Motor neuron (in vitro differentiated cells): ENCODE measurements around the gene CFAP20DC. TPM values are rescaled to one million over a fixed set of nuclear protein-coding genes. Genes with fewer than 3 reads are reported as not detected.
"Not testable (repeated sequence)": the region's sequence is repeated elsewhere in the genome, so short reads cannot be mapped to it uniquely, and the experiment has no call there.

Source experiments
- ATAC-seq, 8 experiments: fragments of 200-7000 bp; cut with Tn5 transposase; replicated peaks in 6 of 8; 2 replicates each; pipeline ENCODE4 v1.8.0; 2021; ENCODE audit warnings: mild to moderate bottlenecking in 8 of 8, moderate library complexity in 8 of 8
- H3K27ac ChIP-seq, 2 donors: fragments of 250-450 bp; sonication (Bioruptor Pico); 2 replicates each; pipeline ENCODE4 v1.9.0; 2021; ENCODE audit warnings: antibody characterized with exemption in 2 of 2, mild to moderate bottlenecking in 2 of 2, moderate library complexity in 1 of 2
- H3K4me1 ChIP-seq, 2 donors: fragments of 250-450 bp; sonication (Bioruptor Pico); replicated peaks in 1 of 2; 2 replicates each; pipeline ENCODE4 v1.6.1; 2021; ENCODE audit warnings: antibody characterized with exemption in 2 of 2, mild to moderate bottlenecking in 2 of 2, moderate library complexity in 1 of 2
- H3K4me3 ChIP-seq, 5 donors: fragments of 250-450 bp; sonication (Bioruptor Pico); 2 replicates each; pipeline ENCODE4 v1.9.0; 2021; ENCODE audit warnings: antibody characterized with exemption in 5 of 5, mild to moderate bottlenecking in 5 of 5, moderate library complexity in 4 of 5
- WGBS, 10 experiments: fragments of 450-650 bp; shearing (Covaris generic); methylation state at CpG; one replicate each; pipeline ENCODE4 v1.0.0; 2022; 5-methylcytosine and 5-hydroxymethylcytosine counted together
- in situ Hi-C, 9 experiments: fragments of 400-800 bp; cut with MboI; loops; one replicate each; pipeline ENCODE4 v1.15.0; 2021; ENCODE audit warnings: low sequenced_read_pairs in 9 of 9, low pct_unique_long_range_greater_than_20kb in 2 of 9; ENCODE audit not compliant: unreplicated experiment in 9 of 9
- total RNA-seq, 8 experiments: library from RNA; unstranded; fragments of 300-600 nt; gene quantifications; 2 replicates each; pipeline versions ENCODE4 v1.2.3 to v1.2.4, GENCODE V29; 2022

Gene CFAP20DC
- total RNA-seq, 8 experiments from 2014 or later = 1.1 to 8.7 (median 3.0) TPM

DNA sequence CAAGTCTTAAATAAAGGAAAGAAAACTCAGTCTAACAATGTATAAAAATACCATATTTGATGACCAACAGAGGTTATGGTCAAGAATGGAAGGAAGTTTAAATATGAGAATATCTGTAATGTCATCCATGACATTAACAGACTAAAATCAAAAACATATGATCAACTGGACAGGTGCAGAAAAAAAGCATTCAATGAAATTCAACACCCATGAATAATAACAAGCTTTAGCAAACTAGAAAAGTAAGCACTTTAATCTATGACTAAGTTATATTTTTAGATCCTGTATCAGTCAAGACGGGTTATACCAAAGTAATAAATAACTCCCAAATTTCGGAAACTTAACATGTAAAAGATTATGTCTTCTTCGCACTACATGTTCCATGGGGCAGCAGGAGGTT is 61.8 kb downstream of the CFAP20DC start:
- Histone ChIP-seq H3K4me1 (no peaks in the 10 kb centered on the region), H3K4me3 (no peak overlapping the region), H3K27ac (no peak overlapping the region)
- in situ Hi-C loops = loop anchor here in 1 of 9 experiments (25.0 kb wide), 1 partner anchor 224 kb away; no protein-coding TSS in a partner anchor
- WGBS, 10 experiments = 72 to 100% (median 96%) methylated on average over 1 to 3 of the region's 3 CpGs; no CpG with 5 or more reads in 1 of the 10 experiments
- ATAC-seq = no peak

DNA sequence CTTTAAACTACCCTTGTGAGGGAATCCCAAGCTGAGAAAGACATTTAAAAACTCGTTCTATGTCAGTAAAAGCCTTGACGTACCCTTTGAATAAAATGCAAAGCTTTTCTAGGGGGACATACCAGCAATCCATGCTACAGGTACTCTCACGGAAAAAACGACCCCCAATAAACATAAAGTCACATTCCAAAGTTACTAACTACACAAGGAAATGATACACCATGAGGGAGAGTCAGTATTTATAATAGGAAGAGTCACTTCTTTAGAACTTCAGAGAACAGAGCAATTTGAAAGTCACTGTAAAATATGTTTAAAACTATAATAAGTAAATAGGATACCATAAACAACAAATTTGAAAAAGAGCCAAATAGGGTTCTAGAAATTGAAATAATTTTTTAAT is 63.2 kb downstream of the CFAP20DC start:
- Histone ChIP-seq H3K4me3 (no peak overlapping the region), H3K27ac (no peak overlapping the region), H3K4me1 (no peaks in the 10 kb centered on the region)
- ATAC-seq = no peak
- in situ Hi-C loops = loop anchor here in 1 of 9 experiments (25.0 kb wide), 1 partner anchor 226 kb away; no protein-coding TSS in a partner anchor
- WGBS, 10 experiments = 33 to 100% (median 88%) methylated on average over 1 to 4 of the region's 4 CpGs; no CpG with 5 or more reads in 1 of the 10 experiments

DNA sequence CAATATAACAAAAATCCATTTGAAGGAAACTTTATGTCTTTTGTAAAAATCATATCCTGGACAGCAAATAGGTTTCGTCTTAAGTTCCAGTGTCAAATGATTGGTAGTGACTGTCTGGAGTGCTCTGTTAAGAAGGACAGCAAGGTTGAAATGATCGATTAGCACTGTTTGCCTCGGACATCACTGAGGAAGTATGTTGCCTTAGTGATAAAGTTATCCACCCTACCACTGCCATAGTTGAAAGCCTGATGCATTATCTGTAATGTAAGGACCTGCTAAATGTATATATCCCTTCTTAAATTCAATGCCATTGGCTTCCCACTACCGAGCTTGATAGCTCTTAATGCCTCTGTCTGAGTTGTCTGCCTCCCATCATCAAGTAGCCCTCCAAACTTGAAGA is 70.0 kb downstream of the CFAP20DC start:
- in situ Hi-C loops = loop anchor here in 1 of 9 experiments (25.0 kb wide), 1 partner anchor 232 kb away; no protein-coding TSS in a partner anchor
- Histone ChIP-seq H3K27ac (no peak overlapping the region), H3K4me1 (no peaks in the 10 kb centered on the region), H3K4me3 (no peak overlapping the region)
- WGBS, 10 experiments = 38 to 100% (median 93%) methylated on average over 1 to 4 of the region's 4 CpGs; no CpG with 5 or more reads in 1 of the 10 experiments
- no peak for ATAC-seq

DNA sequence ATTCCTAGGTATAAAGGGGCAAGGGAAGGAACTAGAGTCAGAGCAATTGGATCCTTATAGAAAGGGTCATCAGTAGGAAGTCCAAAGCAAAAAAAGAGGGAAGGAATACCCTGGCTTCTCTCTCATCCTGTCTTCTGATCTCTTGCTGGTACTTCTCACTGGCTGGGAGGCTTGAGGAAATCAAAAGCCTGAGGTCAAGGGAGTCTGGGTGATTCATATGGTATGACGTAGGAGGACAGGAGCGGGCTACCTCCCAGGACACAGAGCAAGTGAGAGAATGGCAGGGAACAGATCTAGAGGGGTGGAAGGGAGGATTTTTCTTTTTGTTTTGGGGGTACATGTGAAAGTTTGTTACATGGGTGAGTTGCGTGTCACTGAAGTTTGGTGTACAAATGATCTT is 76.0 kb downstream of the CFAP20DC start:
- H3K4me3 ChIP-seq = no peak overlapping the region
- no peak for ATAC-seq
- in situ Hi-C loops = no loop called here
- 70 to 100% (median 100%) methylated on average over 1 to 2 of the region's 3 CpGs; no CpG with 5 or more reads in 3 of the 10 experiments for WGBS, 10 experiments
- H3K27ac ChIP-seq = no peak overlapping the region
- peaks cover 0 to 6% of the 10 kb centered on the region in 2 donors for H3K4me1 ChIP-seq

DNA sequence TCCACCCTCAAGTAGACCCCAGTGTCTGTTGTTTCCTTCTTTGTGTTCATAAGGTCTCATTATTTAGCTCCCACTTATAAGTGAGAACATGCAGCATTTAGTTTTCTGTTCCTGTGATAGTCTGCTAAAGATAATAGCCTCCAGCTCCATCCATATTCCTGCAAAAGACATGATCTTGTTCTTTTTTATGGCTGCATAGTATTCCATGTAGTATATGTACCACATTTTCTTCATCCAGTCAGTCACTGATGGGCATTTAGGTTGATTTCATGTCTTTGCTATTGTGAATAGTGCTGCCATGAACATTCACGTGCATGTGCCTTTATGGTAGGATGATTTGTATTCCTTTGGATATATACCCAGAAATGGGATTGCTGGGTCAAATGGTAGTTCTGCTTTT is 82.0 kb downstream of the CFAP20DC start:
- H3K4me1 ChIP-seq, in situ Hi-C loops, H3K4me3 ChIP-seq, ATAC-seq, H3K27ac ChIP-seq: not testable (repeated sequence)
- 60 to 100% (median 92%) methylated on average over 1 of the region's 1 CpG; no CpG with 5 or more reads in 5 of the 10 experiments for WGBS, 10 experiments

DNA sequence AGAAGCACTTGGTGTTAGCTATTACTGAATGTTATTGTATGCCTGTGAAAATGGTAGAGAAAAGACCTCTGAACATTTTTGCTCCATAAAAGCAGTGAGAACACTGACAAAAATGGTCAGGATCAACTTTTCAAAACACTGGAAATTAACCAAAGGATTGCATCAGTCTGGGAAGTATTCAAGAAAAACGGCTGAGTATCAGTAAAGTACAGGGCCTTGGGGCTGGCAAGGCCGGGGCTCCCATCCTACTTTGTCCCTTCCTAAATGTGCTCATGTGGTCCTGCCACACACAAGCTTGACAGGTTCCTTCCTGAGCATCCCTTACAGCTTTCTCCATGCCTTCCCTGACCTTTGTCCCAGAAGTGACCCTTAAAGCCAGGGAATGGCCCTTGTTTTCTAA is 84.0 kb downstream of the CFAP20DC start:
- ATAC-seq = no peak
- 20 to 87% (median 52%) methylated on average over 1 to 2 of the region's 2 CpGs; no CpG with 5 or more reads in 3 of the 10 experiments for WGBS, 10 experiments
- Histone ChIP-seq H3K4me3 (no peak overlapping the region), H3K27ac (no peak overlapping the region), H3K4me1 (no peaks in the 10 kb centered on the region)
- in situ Hi-C loops = no loop called here

DNA sequence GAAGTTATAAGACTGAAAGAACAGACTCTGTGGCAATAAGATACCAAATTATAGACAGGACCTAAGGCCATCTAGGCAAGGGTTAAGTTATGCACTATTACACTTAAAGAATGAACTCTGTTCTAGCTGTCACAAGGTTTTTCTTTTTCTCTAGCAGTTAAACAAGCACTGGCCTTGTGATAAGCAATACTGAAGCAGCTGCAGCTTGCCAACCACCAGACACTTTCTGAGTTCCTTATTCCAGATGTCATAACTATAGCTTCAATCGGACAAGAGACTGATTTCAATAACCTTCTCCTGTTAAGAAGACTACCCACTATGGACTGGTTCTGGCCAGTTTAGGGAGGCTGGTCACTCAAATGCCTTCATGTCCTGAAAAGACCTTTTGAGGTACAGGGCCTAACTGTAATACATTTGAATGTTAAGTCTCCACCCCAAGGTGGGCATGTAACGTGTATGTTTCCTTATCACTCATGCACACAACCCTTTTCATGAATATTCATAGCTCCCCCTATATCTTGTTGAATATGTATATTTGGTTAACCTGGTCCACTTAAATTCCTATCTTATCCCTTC is 85.8 kb downstream of the CFAP20DC start:
- ATAC-seq = no peak

DNA sequence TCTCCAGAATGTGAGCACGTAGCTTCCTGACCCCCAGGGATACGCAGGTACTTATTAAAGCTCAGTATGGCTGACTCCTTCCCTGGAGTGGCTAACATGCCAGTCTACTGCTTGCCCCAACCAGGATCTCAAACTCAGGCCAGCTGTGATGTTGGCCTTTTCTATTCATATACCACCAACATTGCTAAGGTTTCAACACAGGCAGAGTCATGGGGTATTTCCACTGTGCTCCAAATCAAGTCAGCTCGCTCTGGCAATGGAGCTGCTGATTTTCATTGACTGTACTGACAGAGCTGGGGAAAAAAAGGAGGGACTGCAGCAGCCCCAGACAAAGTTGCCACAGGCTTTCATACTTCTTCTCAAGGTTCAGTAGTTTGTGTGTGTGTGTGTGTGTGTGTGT is 87.0 kb downstream of the CFAP20DC start:
- Histone ChIP-seq H3K4me3 (no peak overlapping the region), H3K4me1 (no peaks in the 10 kb centered on the region), H3K27ac (no peak overlapping the region)
- in situ Hi-C loops = no loop called here
- ATAC-seq = no peak
- 86 to 100% (median 93%) methylated on average over 1 to 3 of the region's 3 CpGs; no CpG with 5 or more reads in 5 of the 10 experiments for WGBS, 10 experiments

More for the DNA sequence above, 85.8 kb downstream of the CFAP20DC start:
- H3K4me1 ChIP-seq = no peaks in the 10 kb centered on the region
- in situ Hi-C loops = no loop called here
- no peak overlapping the region for H3K4me3 ChIP-seq
- WGBS, 10 experiments = 0 to 100% (median 89%) methylated on average over 1 to 2 of the region's 2 CpGs; no CpG with 5 or more reads in 3 of the 10 experiments
- no peak overlapping the region for H3K27ac ChIP-seq

DNA sequence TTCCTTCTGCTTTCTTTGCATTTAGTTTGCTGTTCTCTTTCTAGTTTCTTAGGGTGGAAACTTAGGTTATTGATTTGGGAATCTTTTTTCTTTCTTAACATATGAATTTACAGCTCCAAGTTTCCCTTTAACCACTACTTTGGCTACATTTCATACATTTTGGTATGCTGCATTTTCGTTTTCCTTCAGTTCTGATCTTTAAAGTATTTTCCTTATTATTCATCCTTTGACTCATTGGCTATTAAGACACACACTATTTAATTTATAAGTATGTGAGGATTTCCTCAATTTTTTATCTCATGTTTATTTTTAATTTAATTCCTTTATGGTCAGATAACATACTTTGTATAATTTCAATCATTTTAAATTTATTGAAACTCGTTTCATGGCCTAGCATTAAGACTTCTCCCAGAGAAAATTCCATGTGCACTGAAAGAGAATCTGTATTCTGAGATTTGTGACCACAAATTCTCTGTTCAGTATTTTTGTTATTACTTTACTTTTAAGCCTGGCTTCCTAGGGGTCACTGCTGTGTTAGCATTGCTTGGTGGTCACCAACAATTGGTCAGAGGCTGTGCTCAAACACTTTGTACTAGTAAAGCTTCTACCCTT is 87.7 kb downstream of the CFAP20DC start:
- no peak for ATAC-seq
- Histone ChIP-seq H3K27ac (no peak overlapping the region), H3K4me3 (no peak overlapping the region), H3K4me1 (no peaks in the 10 kb centered on the region)
- 12 to 88% (median 78%) methylated on average over 1 to 2 of the region's 2 CpGs; no CpG with 5 or more reads in 1 of the 10 experiments for WGBS, 10 experiments
- in situ Hi-C loops = no loop called here

DNA sequence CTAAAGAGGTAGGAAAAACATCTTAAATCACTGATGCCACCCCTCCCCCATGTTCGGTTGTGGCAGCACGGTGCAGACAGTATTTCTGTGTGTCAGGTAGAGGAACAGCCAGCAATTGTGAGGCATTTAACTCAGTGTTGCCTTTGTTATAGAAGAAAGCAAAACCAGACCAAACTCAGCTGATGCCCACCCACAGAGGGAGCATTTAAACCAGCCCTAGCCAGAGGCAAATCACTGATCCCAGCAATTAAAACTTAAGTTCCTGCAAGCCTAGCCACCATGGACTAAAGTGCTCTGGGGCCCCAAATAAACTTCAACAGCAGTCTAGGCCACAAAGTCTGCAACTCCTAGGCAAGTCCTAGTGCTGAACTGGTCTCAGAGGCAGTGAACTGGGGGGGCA is 94.5 kb downstream of the CFAP20DC start:
- Histone ChIP-seq H3K4me1 (no peaks in the 10 kb centered on the region), H3K27ac (no peak overlapping the region), H3K4me3 (no peak overlapping the region)
- peak in 1 of 8 experiments; percentile 35 for ATAC-seq
- in situ Hi-C loops = no loop called here
- 33 to 86% (median 50%) methylated on average over 1 to 2 of the region's 2 CpGs; no CpG with 5 or more reads in 3 of the 10 experiments for WGBS, 10 experiments

DNA sequence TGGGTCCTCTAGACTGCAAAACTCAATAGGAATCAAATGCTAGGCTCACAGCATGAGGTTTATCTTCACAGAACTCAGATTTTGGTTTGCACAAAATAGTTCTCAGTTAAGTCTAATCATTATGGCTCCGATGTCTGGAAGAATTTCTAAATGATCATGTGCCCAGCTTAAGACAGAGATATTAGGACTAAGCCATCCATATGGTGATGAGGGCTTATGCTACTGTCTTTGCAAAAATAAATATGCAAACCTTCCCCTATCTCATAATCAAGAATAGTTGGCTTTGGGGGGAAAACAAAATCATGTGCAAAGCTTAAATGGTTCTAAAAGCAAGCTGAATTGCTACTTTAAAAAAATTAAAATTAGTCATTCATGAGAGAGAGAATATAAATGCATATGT is 96.5 kb downstream of the CFAP20DC start:
- Histone ChIP-seq H3K27ac (no peak overlapping the region), H3K4me1 (no peaks in the 10 kb centered on the region), H3K4me3 (no peak overlapping the region)
- in situ Hi-C loops = no loop called here
- ATAC-seq = peak in 3 of 8 experiments; percentile 28 to 85 (median 53)
- 0 to 100% (median 90%) methylated on average over 1 of the region's 1 CpG; no CpG with 5 or more reads in 3 of the 10 experiments for WGBS, 10 experiments

DNA sequence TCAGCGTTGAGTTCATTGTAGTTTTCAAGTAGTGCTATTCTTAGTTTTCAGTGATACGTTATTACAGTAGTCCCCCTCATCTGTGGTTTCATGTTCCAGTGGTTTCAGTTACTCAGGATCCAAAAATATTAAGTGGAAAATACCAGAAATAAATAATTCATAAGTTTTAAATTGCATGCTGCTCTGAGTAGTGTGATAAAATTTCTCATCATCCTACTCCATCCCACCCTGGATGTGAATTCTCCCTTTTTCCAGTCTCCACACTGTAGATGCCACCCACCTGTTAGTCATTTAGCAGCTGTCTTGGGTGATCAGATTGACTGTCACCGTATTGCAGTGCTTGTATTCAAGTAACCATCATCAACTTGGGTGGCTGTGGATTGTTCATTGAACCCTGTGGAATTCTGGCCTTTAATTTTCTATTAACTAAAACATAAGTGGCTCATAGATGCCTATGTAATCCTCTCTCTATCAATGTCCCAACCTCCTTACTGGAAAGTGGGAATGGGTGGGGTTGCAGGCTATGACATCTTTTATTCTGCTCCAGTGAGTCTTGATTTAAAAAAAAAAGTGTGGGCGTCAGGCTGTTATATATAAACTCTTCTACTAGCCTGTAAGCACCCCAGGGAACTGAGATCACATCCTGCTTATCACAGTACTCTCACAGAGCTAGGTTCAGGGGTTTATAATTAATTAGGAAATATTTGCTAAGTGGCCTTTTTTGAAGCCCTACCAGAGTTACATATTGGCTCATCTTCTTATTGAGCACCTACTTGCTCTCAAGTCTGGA is 97.5 kb downstream of the CFAP20DC start:
- H3K27ac ChIP-seq = no peak overlapping the region
- WGBS, 10 experiments = 21 to 100% (median 90%) methylated on average over 1 to 4 of the region's 4 CpGs
- ATAC-seq = peak in 2 of 8 experiments; percentile 86
- in situ Hi-C loops = no loop called here
- H3K4me3 ChIP-seq = no peak overlapping the region
- H3K4me1 ChIP-seq = no peaks in the 10 kb centered on the region

DNA sequence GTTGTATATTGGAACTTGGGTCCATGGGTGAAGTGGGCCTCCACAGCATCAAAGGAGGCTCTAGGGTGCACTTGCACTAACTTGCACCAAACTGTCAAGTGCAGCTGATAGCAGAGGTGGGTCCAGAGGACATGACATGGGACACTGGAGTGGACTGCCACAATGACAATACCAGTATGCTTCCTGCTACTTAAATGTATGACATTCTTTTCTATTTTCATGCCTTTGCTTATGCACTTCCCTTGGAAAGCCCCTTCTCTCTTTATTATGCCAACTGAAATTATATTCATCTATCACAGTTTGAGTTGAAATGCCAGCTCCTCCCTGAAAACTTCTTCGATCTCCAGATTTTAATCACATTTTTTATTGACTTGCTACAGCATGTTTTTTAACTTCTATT is 101.8 kb downstream of the CFAP20DC start:
- Histone ChIP-seq H3K4me3 (no peak overlapping the region), H3K27ac (no peak overlapping the region), H3K4me1 (no peaks in the 10 kb centered on the region)
- in situ Hi-C loops = no loop called here
- no peak for ATAC-seq
- WGBS, 10 experiments = 44 to 100% (median 92%) methylated on average over 1 of the region's 1 CpG; no CpG with 5 or more reads in 2 of the 10 experiments
